ENCODE data around the gene HRH2. TPM values are rescaled to one million over a fixed set of nuclear protein-coding genes. Genes with fewer than 3 reads are reported as not detected.
"Not testable (repeated sequence)": the region's sequence is repeated elsewhere in the genome, so short reads cannot be mapped to it uniquely, and the experiment has no call there.

Gene HRH2
- polyA plus RNA-seq: 2.1 TPM
- long read RNA-seq, donor 1: 0 reads
- long read RNA-seq, donor 2: 0 reads
- long read RNA-seq, donor 3, full-length matches to known transcripts: 1 of 1 reads
- long read RNA-seq, donor 3, partial matches to known transcripts: 0 of 1 reads
- long read RNA-seq, donor 3, other reads (novel, unspliced or antisense): 0 of 1 reads
- long read RNA-seq, donor 4: 0 reads
- long read RNA-seq, donor 5, full-length matches to known transcripts: 1 of 1 reads
- long read RNA-seq, donor 5, partial matches to known transcripts: 0 of 1 reads
- long read RNA-seq, donor 5, other reads (novel, unspliced or antisense): 0 of 1 reads
- long read RNA-seq, donor 6, full-length matches to known transcripts: 1 of 1 reads
- long read RNA-seq, donor 6, partial matches to known transcripts: 0 of 1 reads
- long read RNA-seq, donor 6, other reads (novel, unspliced or antisense): 0 of 1 reads
- long read RNA-seq, donor 7: 0 reads
- long read RNA-seq, donor 8: 0 reads
- long read RNA-seq, donor 9: 0 reads
- long read RNA-seq, donor 10: 0 reads
- long read RNA-seq, donor 11: 0 reads

GRCh38 chr5:175657593-175658271 is at the start of gene HRH2:
Gene HRH2 (plus strand): TSS chr5:175658071. CDS start chr5:175683234, 25,163 bp downstream.
- 4% methylated on average over 5 of the region's 58 CpGs for WGBS (ENCODE audit: insufficient coverage, low lambda C conversion rate)
- peak; percentile 56 to 79 for DNase-seq
- Histone ChIP-seq H3K4me1 (ENCODE audit: control insufficient read depth, insufficient read depth, low read length) (no peaks in the 10 kb centered on the region), H3K36me3 (ENCODE audit: control insufficient read depth, insufficient read depth, low read length) (no peaks in the 10 kb centered on the region), H3K9me3 (ENCODE audit: control insufficient read depth, low read depth, low read length) (no peaks in the 10 kb centered on the region), H3K27me3 (ENCODE audit: control insufficient read depth, insufficient read depth, low read length) (peaks cover 22% of the 10 kb centered on the region), H3K27ac (ENCODE audit: low read length) (no peak within 1 kb of the TSS), H3K4me3 (ENCODE audit: low read length) (peak within 1 kb of the TSS; percentile 42)

- Histone ChIP-seq H3K36me3 (ENCODE audit: control insufficient read depth, insufficient read depth, low read length) (no peaks in the 10 kb centered on the region), H3K27ac (ENCODE audit: low read length) (no peak overlapping the region), H3K4me3 (ENCODE audit: low read length) (no peak overlapping the region), H3K27me3 (ENCODE audit: control insufficient read depth, insufficient read depth, low read length) (peaks cover 2% of the 10 kb centered on the region), H3K4me1 (ENCODE audit: control insufficient read depth, insufficient read depth, low read length) (no peaks in the 10 kb centered on the region), H3K9me3 (ENCODE audit: control insufficient read depth, low read depth, low read length) (no peaks in the 10 kb centered on the region)
- DNase-seq: no peak
- 92% methylated on average over 2 of the region's 11 CpGs for WGBS (ENCODE audit: insufficient coverage, low lambda C conversion rate)
These were observed 48.3 kb upstream of the HRH2 start for GRCh38 chr5:175609526-175609925.

GRCh38 chr5:175610381-175610780 is 47.5 kb upstream of the HRH2 start:
- no peaks in the 10 kb centered on the region for H3K9me3 ChIP-seq (ENCODE audit: control insufficient read depth, low read depth, low read length)
- no peak overlapping the region for H3K4me3 ChIP-seq (ENCODE audit: low read length)
- DNase-seq: no peak
- H3K4me1 ChIP-seq (ENCODE audit: control insufficient read depth, insufficient read depth, low read length): no peaks in the 10 kb centered on the region
- H3K27me3 ChIP-seq (ENCODE audit: control insufficient read depth, insufficient read depth, low read length): peaks cover 2% of the 10 kb centered on the region
- no peaks in the 10 kb centered on the region for H3K36me3 ChIP-seq (ENCODE audit: control insufficient read depth, insufficient read depth, low read length)
- H3K27ac ChIP-seq (ENCODE audit: low read length): no peak overlapping the region
- WGBS (ENCODE audit: insufficient coverage, low lambda C conversion rate): no CpG with 5 or more reads among the region's 5 CpGs

GRCh38 chr5:175610898-175611297 is 47.0 kb upstream of the HRH2 start:
- DNase-seq: no peak
- WGBS (ENCODE audit: insufficient coverage, low lambda C conversion rate): no CpG with 5 or more reads among the region's 3 CpGs
- no peaks in the 10 kb centered on the region for H3K27me3 ChIP-seq (ENCODE audit: control insufficient read depth, insufficient read depth, low read length)
- no peak overlapping the region for H3K4me3 ChIP-seq (ENCODE audit: low read length)
- H3K36me3 ChIP-seq (ENCODE audit: control insufficient read depth, insufficient read depth, low read length): no peaks in the 10 kb centered on the region
- no peaks in the 10 kb centered on the region for H3K4me1 ChIP-seq (ENCODE audit: control insufficient read depth, insufficient read depth, low read length)
- H3K27ac ChIP-seq (ENCODE audit: low read length): no peak overlapping the region
- no peaks in the 10 kb centered on the region for H3K9me3 ChIP-seq (ENCODE audit: control insufficient read depth, low read depth, low read length)

GRCh38 chr5:175614223-175614815 is 43.6 kb upstream of the HRH2 start:
- WGBS (ENCODE audit: insufficient coverage, low lambda C conversion rate): 100% methylated on average over 1 of the region's 7 CpGs
- no peak for DNase-seq
- no peaks in the 10 kb centered on the region for H3K4me1 ChIP-seq (ENCODE audit: control insufficient read depth, insufficient read depth, low read length)
- no peaks in the 10 kb centered on the region for H3K9me3 ChIP-seq (ENCODE audit: control insufficient read depth, low read depth, low read length)
- H3K27me3 ChIP-seq (ENCODE audit: control insufficient read depth, insufficient read depth, low read length): no peaks in the 10 kb centered on the region
- no peak overlapping the region for H3K4me3 ChIP-seq (ENCODE audit: low read length)
- H3K36me3 ChIP-seq (ENCODE audit: control insufficient read depth, insufficient read depth, low read length): no peaks in the 10 kb centered on the region
- H3K27ac ChIP-seq (ENCODE audit: low read length): no peak overlapping the region

GRCh38 chr5:175614861-175615260 is 43.0 kb upstream of the HRH2 start:
- H3K27ac ChIP-seq (ENCODE audit: low read length): no peak overlapping the region
- 33% methylated on average over 1 of the region's 3 CpGs for WGBS (ENCODE audit: insufficient coverage, low lambda C conversion rate)
- no peak overlapping the region for H3K4me3 ChIP-seq (ENCODE audit: low read length)
- H3K4me1 ChIP-seq (ENCODE audit: control insufficient read depth, insufficient read depth, low read length): no peaks in the 10 kb centered on the region
- no peak for DNase-seq
- no peaks in the 10 kb centered on the region for H3K27me3 ChIP-seq (ENCODE audit: control insufficient read depth, insufficient read depth, low read length)
- no peaks in the 10 kb centered on the region for H3K36me3 ChIP-seq (ENCODE audit: control insufficient read depth, insufficient read depth, low read length)
- H3K9me3 ChIP-seq (ENCODE audit: control insufficient read depth, low read depth, low read length): no peaks in the 10 kb centered on the region

GRCh38 chr5:175616083-175616482 is 41.8 kb upstream of the HRH2 start:
- no peak overlapping the region for H3K4me3 ChIP-seq (ENCODE audit: low read length)
- no peak overlapping the region for H3K27ac ChIP-seq (ENCODE audit: low read length)
- WGBS (ENCODE audit: insufficient coverage, low lambda C conversion rate): no CpG with 5 or more reads among the region's 5 CpGs
- no peaks in the 10 kb centered on the region for H3K27me3 ChIP-seq (ENCODE audit: control insufficient read depth, insufficient read depth, low read length)
- no peaks in the 10 kb centered on the region for H3K9me3 ChIP-seq (ENCODE audit: control insufficient read depth, low read depth, low read length)
- DNase-seq: no peak
- H3K36me3 ChIP-seq (ENCODE audit: control insufficient read depth, insufficient read depth, low read length): no peaks in the 10 kb centered on the region
- H3K4me1 ChIP-seq (ENCODE audit: control insufficient read depth, insufficient read depth, low read length): no peaks in the 10 kb centered on the region

GRCh38 chr5:175616527-175616926 is 41.3 kb upstream of the HRH2 start:
- H3K27ac ChIP-seq (ENCODE audit: low read length); H3K9me3 ChIP-seq (ENCODE audit: control insufficient read depth, low read depth, low read length); DNase-seq; H3K36me3 ChIP-seq (ENCODE audit: control insufficient read depth, insufficient read depth, low read length); H3K4me1 ChIP-seq (ENCODE audit: control insufficient read depth, insufficient read depth, low read length); H3K27me3 ChIP-seq (ENCODE audit: control insufficient read depth, insufficient read depth, low read length); H3K4me3 ChIP-seq (ENCODE audit: low read length): not testable (repeated sequence)
- WGBS (ENCODE audit: insufficient coverage, low lambda C conversion rate): no CpG with 5 or more reads among the region's 13 CpGs

GRCh38 chr5:175617447-175617846 is 40.4 kb upstream of the HRH2 start:
- H3K4me1 ChIP-seq (ENCODE audit: control insufficient read depth, insufficient read depth, low read length): no peaks in the 10 kb centered on the region
- no peak overlapping the region for H3K4me3 ChIP-seq (ENCODE audit: low read length)
- H3K9me3 ChIP-seq (ENCODE audit: control insufficient read depth, low read depth, low read length): no peaks in the 10 kb centered on the region
- H3K27me3 ChIP-seq (ENCODE audit: control insufficient read depth, insufficient read depth, low read length): no peaks in the 10 kb centered on the region
- peak in 1 of 2 donors; percentile 12 for DNase-seq
- WGBS (ENCODE audit: insufficient coverage, low lambda C conversion rate): no CpG with 5 or more reads among the region's 6 CpGs
- no peak overlapping the region for H3K27ac ChIP-seq (ENCODE audit: low read length)
- H3K36me3 ChIP-seq (ENCODE audit: control insufficient read depth, insufficient read depth, low read length): no peaks in the 10 kb centered on the region

GRCh38 chr5:175620527-175620926 is 37.3 kb upstream of the HRH2 start:
- Histone ChIP-seq H3K27me3 (ENCODE audit: control insufficient read depth, insufficient read depth, low read length) (no peaks in the 10 kb centered on the region), H3K27ac (ENCODE audit: low read length) (no peak overlapping the region), H3K9me3 (ENCODE audit: control insufficient read depth, low read depth, low read length) (no peaks in the 10 kb centered on the region), H3K4me1 (ENCODE audit: control insufficient read depth, insufficient read depth, low read length) (no peaks in the 10 kb centered on the region), H3K36me3 (ENCODE audit: control insufficient read depth, insufficient read depth, low read length) (no peaks in the 10 kb centered on the region), H3K4me3 (ENCODE audit: low read length) (no peak overlapping the region)
- DNase-seq: no peak
- WGBS (ENCODE audit: insufficient coverage, low lambda C conversion rate): 83% methylated on average over 1 of the region's 1 CpG
